Astrocyte of the hippocampus (primary cell): ENCODE results near the gene TREH.
"Not testable (repeated sequence)": the region's sequence is repeated elsewhere in the genome, so short reads cannot be mapped to it uniquely, and the experiment has no call there.

Experiments
- DNase-seq: peaks from one replicate; pipeline ENCODE4 v3.0.0; 2011; ENCODE audit warnings: low read depth, low spot score

The TREH gene

DNA sequence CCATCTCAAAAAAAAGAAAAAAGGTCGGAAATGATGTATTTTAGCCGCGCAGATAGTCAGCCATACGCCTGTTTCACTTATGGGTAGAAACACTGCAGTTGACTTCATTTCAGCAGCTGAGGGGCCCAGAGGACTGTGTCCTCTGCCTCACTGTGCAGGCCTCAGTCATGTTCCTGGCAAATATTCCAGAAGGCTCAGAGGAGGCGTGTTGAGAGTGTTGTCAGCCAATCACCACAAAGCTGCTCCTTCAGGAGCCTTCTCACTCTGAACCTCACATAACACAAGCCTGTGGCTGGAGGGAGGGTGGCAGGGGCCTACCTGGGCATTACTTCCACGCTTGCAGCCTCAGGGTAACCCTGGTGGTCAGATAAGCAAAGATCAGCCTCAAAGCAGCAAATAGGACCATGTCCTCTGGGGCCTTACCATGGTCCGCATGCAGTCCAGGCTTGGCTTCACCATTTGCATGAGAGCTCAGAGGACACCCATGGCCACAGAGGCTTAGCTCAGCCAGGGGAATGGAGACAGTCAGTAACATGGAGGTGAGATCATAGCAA, 17.3 kb upstream of the TREH start:
- DNase-seq = no peak

DNA sequence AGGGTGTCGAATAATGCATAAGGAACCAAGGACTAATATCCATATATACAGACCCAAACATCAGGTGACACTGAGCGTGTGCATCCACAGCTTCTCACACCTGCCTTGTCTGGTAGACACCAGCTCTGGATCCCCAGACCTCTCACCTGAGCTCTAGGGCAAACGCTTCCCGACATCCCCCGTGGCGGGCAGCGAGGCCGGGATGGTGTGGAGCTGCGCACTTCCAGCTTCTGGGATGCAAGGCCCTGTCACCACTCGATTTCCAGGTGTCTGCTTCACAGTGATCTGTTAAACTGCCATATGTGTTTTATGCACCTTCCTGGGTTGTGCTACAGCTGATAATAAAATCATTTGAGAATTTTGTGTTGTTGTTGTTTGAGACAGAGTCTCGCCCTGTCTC, 15.3 kb upstream of the TREH start:
- DNase-seq = no peak

DNA sequence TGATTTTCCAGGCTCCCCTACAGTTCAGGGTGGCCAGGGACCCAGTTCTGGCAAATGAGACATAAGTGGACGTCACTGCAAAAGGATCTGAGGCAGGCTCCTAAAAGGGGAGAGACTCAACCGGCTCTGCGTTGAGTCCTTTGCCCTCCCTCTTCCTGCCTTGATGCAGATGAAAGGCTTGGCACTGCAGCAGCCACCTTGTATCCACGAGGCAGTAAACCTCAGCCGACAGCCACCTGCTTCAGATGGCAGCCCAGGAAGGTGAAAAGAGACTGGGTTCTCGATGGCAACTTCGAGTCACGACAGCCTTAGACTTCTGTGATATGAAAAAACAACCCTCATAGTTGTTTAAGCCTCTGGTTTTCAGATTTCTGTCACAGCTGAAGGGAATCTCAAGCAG, 14.7 kb upstream of the TREH start:
- DNase-seq = no peak

DNA sequence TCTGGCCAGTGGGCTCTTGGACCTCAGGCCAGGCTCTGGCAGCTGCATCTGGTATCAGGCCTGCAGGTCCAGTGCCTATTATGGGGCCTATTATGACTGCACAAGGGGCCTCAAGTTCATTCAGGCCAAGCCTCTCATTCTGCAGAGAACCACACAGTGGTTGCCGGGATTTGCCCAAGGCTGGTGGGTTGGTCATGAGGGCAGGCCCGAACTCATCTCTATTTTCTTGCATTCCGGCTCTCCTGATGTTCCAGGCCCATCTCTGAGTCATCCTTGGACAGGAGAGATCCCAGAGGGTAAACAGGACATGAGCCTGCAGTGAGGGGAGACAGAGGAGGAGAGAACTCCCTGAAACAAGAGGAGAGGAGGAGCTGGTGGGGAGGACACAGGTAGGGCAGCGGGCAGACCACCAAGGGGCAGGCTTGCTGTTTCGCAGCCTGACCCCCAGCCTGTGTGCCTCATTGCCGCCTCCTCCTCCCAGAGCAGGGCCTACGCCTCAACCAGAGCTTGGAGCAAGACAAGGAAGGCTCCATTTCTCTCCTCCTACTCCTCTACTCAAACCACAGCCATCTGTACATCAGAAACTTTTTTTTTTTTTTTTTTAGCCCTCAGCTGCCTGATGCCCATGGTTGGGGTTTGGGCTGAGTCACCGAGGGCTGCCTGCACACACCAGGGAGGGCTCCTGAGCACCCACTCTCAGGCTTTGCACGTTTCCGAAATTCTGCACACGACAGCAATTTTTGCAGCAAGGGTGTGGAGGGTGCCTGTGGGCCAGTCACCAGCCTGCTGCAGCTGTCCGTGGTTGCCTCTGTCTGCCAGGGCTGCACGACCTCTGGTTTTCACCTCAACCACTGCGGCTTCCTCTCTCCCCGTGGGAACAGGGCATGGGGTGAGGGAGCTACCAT, 12.7 kb upstream of the TREH start:
- peak; percentile 18 for DNase-seq

DNA sequence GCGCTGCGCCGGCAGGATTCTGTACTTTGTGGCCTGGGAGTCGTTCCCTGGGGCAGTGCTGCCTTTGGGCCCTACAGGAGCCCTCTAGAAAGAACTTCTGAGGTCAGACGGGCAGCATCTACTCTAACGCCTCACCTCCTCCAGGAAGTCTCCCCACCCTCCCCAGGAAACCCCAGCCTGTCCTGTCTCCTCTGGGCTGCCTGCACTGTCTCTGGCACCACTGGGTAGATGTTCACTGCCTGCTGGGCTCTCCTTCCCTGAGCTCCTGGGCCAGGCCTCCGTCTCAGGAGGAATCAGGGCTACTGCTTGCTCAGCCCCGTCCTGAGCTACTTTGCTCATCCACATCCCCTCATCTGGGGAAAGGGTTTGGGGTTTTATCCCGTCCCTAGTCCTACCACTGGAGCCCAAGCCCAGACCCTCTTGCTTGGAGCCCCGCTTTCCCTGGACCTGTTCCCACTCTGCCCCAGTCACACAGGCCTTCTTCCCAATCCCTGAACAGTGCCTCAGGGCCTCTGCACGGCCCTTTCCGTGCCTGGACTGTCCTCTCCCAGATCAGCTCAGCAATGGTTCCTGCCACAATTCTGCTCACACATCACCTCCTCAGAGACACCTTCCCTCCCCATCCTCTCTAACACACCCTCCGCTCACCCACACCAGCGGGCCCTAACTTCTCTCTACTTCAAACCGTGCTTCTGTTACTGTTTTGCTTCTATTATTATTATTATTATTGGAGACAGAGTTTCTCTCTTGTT, 11.3 kb upstream of the TREH start:
- no peak for DNase-seq

DNA sequence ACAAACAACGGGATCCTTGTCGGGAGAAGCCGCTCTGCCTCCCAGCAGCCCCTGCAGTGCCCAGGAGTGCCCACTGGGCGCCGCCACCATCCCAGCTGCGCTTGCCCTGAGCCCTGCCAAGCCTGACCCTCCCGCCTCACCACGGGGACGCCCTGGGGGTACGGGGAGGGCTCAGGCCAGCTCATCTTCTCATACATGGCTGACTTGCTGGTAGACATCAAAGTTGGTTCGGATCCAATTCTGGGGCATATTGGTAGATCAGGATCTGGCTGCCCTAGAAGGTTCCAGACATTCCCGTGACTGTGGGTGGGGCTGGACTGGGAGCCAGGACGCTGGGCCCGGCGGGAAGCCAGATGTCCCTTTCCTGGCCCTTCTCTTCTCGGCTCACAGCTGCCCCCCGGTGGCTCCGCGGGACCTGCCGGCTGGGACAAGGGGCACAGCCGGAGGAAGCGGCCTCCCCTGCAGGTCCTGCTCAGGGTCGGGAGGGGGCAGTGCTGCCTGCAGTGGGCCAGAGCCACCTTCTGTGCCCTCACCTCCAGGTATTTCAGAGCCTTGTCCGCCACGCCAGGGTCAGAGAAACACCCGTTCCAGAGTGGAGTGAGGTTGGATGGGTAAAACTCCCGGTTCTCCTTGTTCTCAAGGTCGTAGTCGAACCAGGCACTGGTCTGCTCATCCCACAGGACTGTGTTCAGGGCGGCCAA, 10.6 kb upstream of the TREH start:
- DNase-seq = peak; percentile 98

DNA sequence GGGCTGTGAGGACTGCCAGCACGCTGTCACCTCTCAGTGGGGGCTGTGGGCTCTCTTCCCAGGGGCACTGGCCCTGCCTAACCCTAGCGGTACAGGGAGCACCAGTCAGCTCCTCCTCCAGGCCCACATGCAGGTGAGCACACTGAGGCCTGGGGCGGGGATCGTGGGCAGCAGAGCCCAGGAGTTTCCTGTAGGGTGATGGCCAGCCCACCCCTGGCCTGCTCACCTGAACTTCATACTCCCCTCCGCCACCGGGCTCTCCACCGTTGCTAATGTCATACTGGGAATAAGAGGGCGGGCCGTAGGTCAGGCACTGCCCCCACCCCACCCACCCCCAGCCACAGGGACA, 10.0 kb upstream of the TREH start:
- DNase-seq = no peak

DNA sequence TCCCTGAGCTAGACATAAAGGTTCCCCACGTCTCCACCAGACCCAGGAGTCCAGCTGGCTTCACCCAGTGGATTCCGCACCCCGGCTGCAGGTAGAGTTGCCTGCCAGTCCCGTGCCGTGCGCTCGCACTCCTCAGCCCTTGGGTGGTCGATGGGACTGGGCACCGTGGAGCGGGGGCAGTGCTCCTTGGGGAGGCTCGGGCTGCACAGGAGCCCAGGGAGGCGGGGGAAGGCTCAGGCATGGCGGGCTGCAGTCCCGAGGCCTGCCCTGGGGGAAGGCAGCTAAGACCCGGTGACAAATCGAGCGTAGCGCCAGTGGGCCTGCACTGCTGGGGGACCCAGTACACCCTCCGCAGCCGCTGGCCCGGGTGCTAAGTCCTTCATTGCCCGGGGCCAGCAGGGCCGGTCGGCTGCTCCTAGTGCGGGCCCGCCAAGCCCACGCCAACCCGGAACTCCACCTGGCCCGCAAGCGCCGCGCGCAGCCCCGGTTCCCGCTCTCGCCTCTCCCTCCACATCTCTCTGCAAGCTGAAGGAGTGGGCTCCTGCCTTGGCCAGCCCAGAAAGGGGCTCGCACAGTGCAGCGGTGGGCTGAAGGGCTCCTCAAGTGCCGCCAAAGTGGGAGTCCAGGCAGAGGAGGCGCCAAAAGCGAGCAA, 9.5 kb upstream of the TREH start:
- no peak for DNase-seq

DNA sequence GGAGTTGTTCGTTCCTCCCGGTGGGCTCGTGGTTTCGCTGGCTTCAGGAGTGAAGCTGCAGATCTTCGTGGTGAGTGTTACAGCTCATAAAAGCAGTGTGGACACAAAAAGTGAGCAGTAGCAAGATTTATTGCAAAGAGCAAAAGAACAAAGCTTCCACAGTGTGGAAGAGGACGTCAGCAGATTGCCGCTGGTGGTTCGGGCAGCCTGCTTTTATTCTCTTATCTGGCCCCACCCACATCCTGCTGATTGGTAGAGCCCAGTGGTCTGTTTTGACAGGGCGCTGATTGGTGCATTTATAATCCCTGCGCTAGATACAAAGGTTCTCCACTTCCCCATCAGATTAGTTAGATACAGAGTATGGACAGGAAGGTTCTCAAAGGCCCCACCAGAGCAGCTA, 8.9 kb upstream of the TREH start:
- not testable (repeated sequence) for DNase-seq

DNA sequence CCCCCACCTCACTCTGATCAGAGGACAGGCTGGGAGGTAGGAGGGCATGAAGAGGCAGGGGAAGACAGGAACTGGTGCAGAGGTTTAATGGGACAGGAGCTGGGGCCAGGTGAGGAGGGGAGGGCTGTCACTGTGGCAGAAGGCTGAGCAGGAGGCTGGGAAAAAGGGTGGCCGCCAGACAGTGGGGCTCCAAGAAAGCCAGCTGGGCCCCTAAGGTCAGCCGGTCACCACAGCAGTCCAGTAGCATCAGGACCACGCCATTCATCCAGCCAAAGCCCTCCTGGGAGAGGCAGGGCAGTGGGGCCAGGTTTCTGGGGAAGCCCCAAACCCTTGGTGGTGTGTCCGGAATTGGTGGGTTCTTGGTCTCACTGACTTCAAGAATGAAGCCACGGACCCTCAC, 8.5 kb upstream of the TREH start:
- no peak for DNase-seq

DNA sequence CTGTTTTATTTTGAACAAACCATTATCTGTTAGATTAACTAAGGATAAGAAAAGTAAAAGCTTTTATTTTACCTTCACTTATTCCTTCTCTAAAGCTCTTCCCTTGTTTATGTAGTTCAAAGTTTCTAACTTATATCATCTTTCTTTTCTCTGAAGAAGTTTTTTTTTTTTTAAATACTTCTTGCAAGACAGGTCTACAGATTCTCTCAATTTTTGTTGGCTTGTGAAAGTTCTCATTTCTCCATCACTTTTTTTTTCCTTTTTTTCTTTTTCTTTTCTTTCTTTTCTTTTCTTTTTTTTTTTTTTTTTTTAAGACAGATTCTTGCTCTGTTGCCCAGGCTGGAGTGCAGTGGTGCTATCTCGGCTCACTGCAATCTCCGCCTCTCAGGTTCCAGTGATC, 4.7 kb upstream of the TREH start:
- DNase-seq = no peak

DNA sequence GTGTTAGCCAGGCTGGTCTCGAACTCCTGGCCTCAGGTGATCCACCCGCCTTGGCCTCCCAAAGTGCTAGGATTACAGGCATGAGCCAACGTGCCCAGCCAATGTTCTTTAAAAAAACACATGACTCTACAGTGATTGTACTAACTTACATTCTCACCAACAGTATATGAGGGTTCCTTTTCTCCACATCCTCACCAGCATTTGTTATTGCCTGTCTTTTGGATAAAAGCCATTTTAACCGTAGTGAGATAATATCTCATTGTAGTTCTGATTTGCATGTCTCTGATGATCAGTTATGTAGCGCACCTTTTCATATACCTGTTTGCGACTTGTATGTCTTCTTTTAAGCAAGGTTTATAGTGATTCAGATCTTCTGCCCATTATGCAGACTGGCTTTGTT, 3.5 kb upstream of the TREH start:
- DNase-seq = not testable (repeated sequence)

DNA sequence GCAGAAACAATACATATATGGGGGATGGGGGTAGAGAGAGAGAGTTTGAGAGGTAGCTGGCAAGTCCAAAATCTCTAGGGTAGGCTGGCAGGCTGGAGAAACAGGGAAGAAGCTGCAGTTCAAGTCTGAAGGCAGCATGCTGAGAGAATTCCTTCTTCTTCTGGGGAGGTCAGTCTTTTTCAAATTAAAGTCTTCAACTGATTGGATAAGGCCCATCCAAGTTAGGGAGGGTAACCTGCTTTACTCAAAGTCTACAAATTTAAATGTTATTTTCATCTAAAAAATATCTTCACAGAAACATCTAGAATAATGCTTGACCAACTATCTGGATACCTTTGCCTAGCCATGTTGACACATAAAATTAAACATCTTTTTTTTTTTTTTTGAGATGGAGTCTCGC, 2.9 kb upstream of the TREH start:
- no peak for DNase-seq

DNA sequence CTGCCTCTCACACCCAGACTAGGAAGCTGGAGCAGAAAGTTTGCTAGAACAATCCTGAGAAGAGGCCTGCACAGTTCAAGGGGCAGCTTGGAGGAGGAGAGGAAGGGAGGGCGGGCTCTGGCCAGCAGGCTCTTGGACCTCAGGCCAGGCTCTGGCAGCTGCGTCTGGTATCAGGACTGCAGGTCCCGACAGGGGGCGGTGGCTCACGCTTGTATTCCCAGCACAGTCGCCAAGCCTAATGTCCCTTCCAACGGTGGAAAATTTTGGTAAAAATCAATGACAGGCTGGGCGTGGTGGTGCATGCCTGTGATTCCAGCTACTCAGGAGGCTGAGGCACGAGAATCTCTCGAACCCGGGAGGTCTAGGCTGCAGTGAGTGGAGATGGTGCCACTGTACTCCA, 542 bp downstream of the TREH start:
- not testable (repeated sequence) for DNase-seq

DNA sequence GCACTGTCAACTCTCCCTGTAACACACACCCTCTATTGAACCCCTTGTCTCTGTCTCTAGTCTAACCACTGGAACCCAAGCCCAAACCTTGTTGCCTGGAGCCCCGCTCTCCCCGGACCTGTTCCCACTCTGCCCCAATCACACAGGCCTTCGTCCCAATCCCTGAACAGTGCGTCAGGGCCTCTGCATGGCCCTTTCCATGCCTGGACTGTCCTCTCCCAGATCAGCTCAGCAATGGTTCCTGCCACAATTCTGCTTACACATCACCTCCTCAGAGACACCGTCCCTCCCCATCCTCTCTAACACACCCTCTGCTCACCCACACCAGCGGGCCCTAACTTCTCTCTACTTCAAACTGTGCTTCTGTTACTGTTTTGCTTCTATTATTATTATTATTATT, 1.5 kb downstream of the TREH start:
- no peak for DNase-seq

DNA sequence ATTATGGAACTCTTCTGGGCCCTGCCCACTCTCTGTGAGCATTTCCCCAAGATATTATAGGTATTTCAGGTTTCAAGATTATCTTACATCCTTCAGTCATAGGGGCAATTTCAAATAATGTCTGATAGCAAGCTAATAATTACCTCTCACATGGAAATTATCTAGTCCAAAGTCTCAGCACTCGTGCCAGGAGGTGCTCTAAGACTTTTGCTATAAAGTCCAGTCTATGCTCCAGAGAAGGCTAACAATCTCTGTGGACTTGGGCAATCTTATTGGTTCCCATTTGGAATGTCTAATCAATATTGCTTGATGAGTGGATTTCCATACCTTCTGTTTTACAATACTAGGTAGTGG, 5.4 kb downstream of the TREH start:
- DNase-seq = no peak

DNA sequence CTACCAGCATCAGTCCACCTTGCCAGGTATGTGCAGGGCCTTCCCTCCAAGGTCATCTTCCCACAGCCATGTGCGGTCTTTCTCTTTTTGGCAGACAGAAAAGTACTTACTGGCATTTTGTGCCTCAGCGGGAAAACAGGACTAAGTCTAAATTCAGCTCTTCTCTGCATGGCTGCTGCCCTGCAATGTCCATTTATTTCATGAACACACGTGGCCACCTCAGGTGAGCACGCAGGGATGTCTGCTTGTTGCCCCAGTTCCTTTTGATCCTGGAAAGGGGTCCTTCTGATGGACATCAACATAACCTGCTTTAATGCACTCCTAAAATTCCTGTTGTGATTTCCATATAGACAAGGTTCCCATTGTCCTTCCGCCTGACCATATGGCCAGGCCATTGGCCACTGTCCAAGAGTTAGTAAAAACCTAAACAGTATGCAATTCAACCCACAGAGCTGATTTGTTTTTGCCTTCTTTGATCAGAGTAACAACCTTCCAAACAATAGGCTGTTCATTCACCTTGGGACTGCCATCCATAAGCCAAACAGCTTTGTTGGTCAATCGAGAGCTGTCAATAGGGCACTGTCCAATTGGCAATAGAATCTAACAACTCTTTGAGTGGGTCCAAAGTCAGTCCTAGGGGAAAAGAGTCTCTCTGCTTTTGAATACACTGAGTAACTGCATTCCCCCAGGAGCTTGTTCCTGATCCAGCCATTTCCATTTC, 5.9 kb downstream of the TREH start:
- no peak for DNase-seq

DNA sequence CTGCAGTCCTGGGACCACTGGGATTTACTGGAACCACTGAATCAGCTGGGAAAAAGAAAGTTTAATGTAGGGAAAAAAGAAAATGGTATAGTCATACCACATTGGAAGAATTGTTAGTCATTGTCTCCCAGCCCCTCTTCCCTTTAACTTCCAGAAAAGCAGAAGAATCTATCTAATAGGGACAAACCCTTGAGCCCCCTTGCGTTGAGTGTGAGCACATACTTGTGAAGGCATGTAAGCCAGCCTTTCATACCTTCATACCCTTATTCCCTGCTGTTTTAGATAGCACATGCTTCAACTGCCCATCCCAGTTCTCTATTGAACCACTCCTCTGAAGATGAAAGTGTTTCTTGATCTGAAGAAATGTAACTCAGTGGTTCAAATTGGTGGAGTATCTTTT, 6.6 kb downstream of the TREH start:
- no peak for DNase-seq

DNA sequence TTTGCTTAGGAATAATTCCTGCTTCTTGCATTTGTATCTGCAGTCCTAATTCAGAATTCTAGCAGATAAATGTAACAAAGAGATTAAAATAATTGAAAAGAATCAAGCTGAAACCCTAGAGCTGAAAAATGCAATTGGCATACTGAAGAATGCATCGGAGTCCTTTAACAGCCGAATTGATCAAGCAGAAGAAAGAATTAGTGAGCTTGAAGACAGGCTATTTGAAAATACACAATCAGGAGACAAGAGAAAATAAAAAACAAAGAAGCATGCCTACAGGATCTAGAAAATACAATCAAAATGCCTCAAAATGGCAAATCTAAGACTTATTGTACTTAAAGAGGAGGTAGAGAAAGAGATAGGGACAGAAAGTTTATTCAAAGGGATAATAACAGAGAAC, 8.2 kb downstream of the TREH start:
- no peak for DNase-seq

DNA sequence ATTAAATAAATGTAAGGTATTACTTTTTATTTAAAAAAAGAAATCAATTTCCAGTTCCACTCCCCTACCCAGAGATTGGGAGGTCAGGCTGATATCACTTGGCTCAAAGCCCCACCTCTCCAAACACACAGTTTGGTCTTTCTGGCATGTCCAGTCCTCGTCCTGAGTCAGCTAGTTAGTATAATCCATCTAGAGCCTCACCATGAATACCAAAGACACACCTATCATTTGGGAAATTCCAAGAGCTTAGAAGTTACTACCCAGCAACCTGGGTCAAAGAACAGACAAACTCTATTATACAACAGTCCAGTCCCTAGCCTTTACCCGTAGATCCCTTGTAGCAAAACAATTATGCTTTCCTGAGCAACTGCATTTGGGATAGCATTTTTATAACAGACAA, 9.4 kb downstream of the TREH start:
- no peak for DNase-seq

DNA sequence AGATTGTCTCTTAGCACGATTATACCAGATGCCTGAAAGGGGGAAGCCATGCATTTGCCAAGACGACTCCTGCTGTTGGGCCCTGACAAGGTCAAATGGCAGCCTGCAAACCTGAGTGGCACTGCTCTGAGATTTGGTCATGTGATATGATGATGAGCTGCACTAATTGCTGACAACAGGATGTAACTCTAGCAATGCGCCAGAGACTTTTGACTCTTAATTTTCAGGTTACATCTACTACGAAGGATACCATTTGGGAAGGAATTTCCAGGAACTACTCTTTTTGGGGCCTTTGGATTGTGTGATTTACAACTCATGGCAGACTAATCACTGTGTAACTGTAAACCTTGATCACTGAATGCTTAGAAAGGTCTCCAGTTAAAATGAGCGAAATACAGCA, 13.1 kb downstream of the TREH start:
- DNase-seq = no peak
